Central memory CD8-positive, alpha-beta T cell (primary cell): Measurements from ENCODE around the gene TMEFF2.

Experiments used
- ATAC-seq: fragments of 150-1000 bp; cut with Tn5 transposase; replicated peaks from 2 replicates; pipeline ENCODE4 v1.10.0; 2022; ENCODE audit warnings: mild to moderate bottlenecking, moderate FRiP score, moderate number of reproducible peaks; ENCODE audit not compliant: poor library complexity, severe bottlenecking; ENCODE audit errors: extremely low read depth
- DNase-seq, 2 donors: peaks; one replicate each; pipeline ENCODE4 v3.0.0; 2021; ENCODE audit warnings: low spot score in 2 of 2
- H3K27ac Mint-ChIP-seq: one replicate; pipeline ENCODE4 v1.8.0; 2022; ENCODE audit warnings: low read depth, mild to moderate bottlenecking, moderate library complexity, mixed read lengths
- H3K27me3 Mint-ChIP-seq: one replicate; pipeline ENCODE4 v1.8.0; 2022; ENCODE audit warnings: mixed read lengths
- H3K36me3 Mint-ChIP-seq: one replicate; pipeline ENCODE4 v1.8.0; 2022; ENCODE audit warnings: mild to moderate bottlenecking, moderate library complexity, mixed read lengths; ENCODE audit not compliant: insufficient read depth
- H3K4me1 Mint-ChIP-seq: one replicate; pipeline ENCODE4 v1.8.0; 2022; ENCODE audit warnings: mixed read lengths
- H3K4me3 Mint-ChIP-seq: one replicate; pipeline ENCODE4 v1.8.0; 2022; ENCODE audit warnings: mild to moderate bottlenecking, moderate library complexity, mixed read lengths
- H3K9me3 Mint-ChIP-seq: one replicate; pipeline ENCODE4 v1.8.0; 2022; ENCODE audit warnings: mixed read lengths

The TMEFF2 gene

GRCh38 chr2:192161656-192162290, 33.0 kb downstream of the TMEFF2 start:
- Mint-ChIP-seq H3K4me1 (peaks cover 5% of the 10 kb centered on the region), H3K27ac (no peak overlapping the region), H3K9me3 (no peaks in the 10 kb centered on the region), H3K4me3 (no peak overlapping the region), H3K27me3 (peaks cover 20% of the 10 kb centered on the region), H3K36me3 (no peaks in the 10 kb centered on the region)
- no peak for DNase-seq
- ATAC-seq = no peak

- Mint-ChIP-seq H3K36me3 (no peaks in the 10 kb centered on the region), H3K9me3 (no peaks in the 10 kb centered on the region), H3K27ac (no peak overlapping the region), H3K27me3 (peaks cover 16% of the 10 kb centered on the region), H3K4me3 (no peak overlapping the region), H3K4me1 (peaks cover 5% of the 10 kb centered on the region)
- DNase-seq (no peak), ATAC-seq (no peak)
Observed at GRCh38 chr2:192159736-192160135, 35.0 kb downstream of the TMEFF2 start.

- DNase-seq (no peak), ATAC-seq (no peak)
- peaks cover 5% of the 10 kb centered on the region for H3K4me1 Mint-ChIP-seq
- H3K9me3 Mint-ChIP-seq = no peaks in the 10 kb centered on the region
- peaks cover 21% of the 10 kb centered on the region for H3K27me3 Mint-ChIP-seq
- no peaks in the 10 kb centered on the region for H3K36me3 Mint-ChIP-seq
- no peak overlapping the region for H3K27ac Mint-ChIP-seq
- no peak overlapping the region for H3K4me3 Mint-ChIP-seq
Observed at GRCh38 chr2:192159208-192159607, 35.5 kb downstream of the TMEFF2 start.

- no peak overlapping the region for H3K27ac Mint-ChIP-seq
- H3K9me3 Mint-ChIP-seq = no peaks in the 10 kb centered on the region
- peaks cover 5% of the 10 kb centered on the region for H3K4me1 Mint-ChIP-seq
- H3K27me3 Mint-ChIP-seq = peaks cover 31% of the 10 kb centered on the region
- DNase-seq = no peak
- no peak for ATAC-seq
- no peaks in the 10 kb centered on the region for H3K36me3 Mint-ChIP-seq
- no peak overlapping the region for H3K4me3 Mint-ChIP-seq
Observed at GRCh38 chr2:192157776-192158175, 37.0 kb downstream of the TMEFF2 start.

- no peak overlapping the region for H3K27ac Mint-ChIP-seq
- H3K9me3 Mint-ChIP-seq = no peaks in the 10 kb centered on the region
- H3K36me3 Mint-ChIP-seq = peaks cover 1% of the 10 kb centered on the region
- no peak for ATAC-seq
- no peaks in the 10 kb centered on the region for H3K4me1 Mint-ChIP-seq
- H3K27me3 Mint-ChIP-seq = peaks cover 40% of the 10 kb centered on the region
- DNase-seq = no peak
- no peak overlapping the region for H3K4me3 Mint-ChIP-seq
Observed at GRCh38 chr2:192155511-192156118, 39.1 kb downstream of the TMEFF2 start.

GRCh38 chr2:192153561-192153960, 41.2 kb downstream of the TMEFF2 start:
- DNase-seq = no peak
- Mint-ChIP-seq H3K4me3 (no peak overlapping the region), H3K4me1 (no peaks in the 10 kb centered on the region), H3K36me3 (peaks cover 1% of the 10 kb centered on the region), H3K9me3 (no peaks in the 10 kb centered on the region), H3K27ac (no peak overlapping the region), H3K27me3 (peaks cover 31% of the 10 kb centered on the region)
- no peak for ATAC-seq

GRCh38 chr2:192151853-192152252, 42.9 kb downstream of the TMEFF2 start:
- H3K4me1 Mint-ChIP-seq = no peaks in the 10 kb centered on the region
- H3K36me3 Mint-ChIP-seq = peaks cover 1% of the 10 kb centered on the region
- no peaks in the 10 kb centered on the region for H3K9me3 Mint-ChIP-seq
- H3K27me3 Mint-ChIP-seq = peaks cover 31% of the 10 kb centered on the region
- no peak overlapping the region for H3K4me3 Mint-ChIP-seq
- DNase-seq = no peak
- H3K27ac Mint-ChIP-seq = no peak overlapping the region
- ATAC-seq = no peak

GRCh38 chr2:192150166-192150565, 44.6 kb downstream of the TMEFF2 start:
- ATAC-seq (no peak), DNase-seq (no peak)
- H3K36me3 Mint-ChIP-seq = peaks cover 1% of the 10 kb centered on the region
- H3K27ac Mint-ChIP-seq = no peak overlapping the region
- no peaks in the 10 kb centered on the region for H3K4me1 Mint-ChIP-seq
- H3K27me3 Mint-ChIP-seq = peaks cover 30% of the 10 kb centered on the region
- no peaks in the 10 kb centered on the region for H3K9me3 Mint-ChIP-seq
- no peak overlapping the region for H3K4me3 Mint-ChIP-seq

- no peak for ATAC-seq
- H3K27me3 Mint-ChIP-seq = peaks cover 26% of the 10 kb centered on the region
- H3K4me3 Mint-ChIP-seq = no peak overlapping the region
- no peaks in the 10 kb centered on the region for H3K4me1 Mint-ChIP-seq
- H3K36me3 Mint-ChIP-seq = peaks cover 1% of the 10 kb centered on the region
- no peak for DNase-seq
- no peaks in the 10 kb centered on the region for H3K9me3 Mint-ChIP-seq
- no peak overlapping the region for H3K27ac Mint-ChIP-seq
Observed at GRCh38 chr2:192148620-192149321, 46.0 kb downstream of the TMEFF2 start.

- Mint-ChIP-seq H3K9me3 (no peaks in the 10 kb centered on the region), H3K4me1 (no peaks in the 10 kb centered on the region), H3K36me3 (peaks cover 1% of the 10 kb centered on the region), H3K4me3 (no peak overlapping the region), H3K27me3 (peaks cover 21% of the 10 kb centered on the region), H3K27ac (no peak overlapping the region)
- ATAC-seq (no peak), DNase-seq (no peak)
Observed at GRCh38 chr2:192148241-192148619, 46.5 kb downstream of the TMEFF2 start.

GRCh38 chr2:192146069-192147015, 48.4 kb downstream of the TMEFF2 start:
- no peak for DNase-seq
- Mint-ChIP-seq H3K27ac (no peak overlapping the region), H3K4me1 (no peaks in the 10 kb centered on the region), H3K36me3 (no peaks in the 10 kb centered on the region), H3K4me3 (no peak overlapping the region), H3K27me3 (peaks cover 16% of the 10 kb centered on the region), H3K9me3 (no peaks in the 10 kb centered on the region)
- no peak for ATAC-seq

- H3K27ac Mint-ChIP-seq = no peak overlapping the region
- H3K27me3 Mint-ChIP-seq = peaks cover 15% of the 10 kb centered on the region
- H3K4me1 Mint-ChIP-seq = no peaks in the 10 kb centered on the region
Observed at GRCh38 chr2:192145496-192145895, 49.2 kb downstream of the TMEFF2 start.

More at GRCh38 chr2:192145496-192145895, 49.2 kb downstream of the TMEFF2 start:
- Mint-ChIP-seq H3K4me3 (no peak overlapping the region), H3K9me3 (no peaks in the 10 kb centered on the region), H3K36me3 (no peaks in the 10 kb centered on the region)
- no peak for ATAC-seq
- no peak for DNase-seq
